ENCODE measurements around the gene ENTREP3. TPM values are rescaled to one million over a fixed set of nuclear protein-coding genes. Genes with fewer than 3 reads are reported as not detected.

ENTREP3 gene
- total RNA-seq, 4 donors from 2014 or later, result 22.7 to 42.0 (median 26.6) TPM

DNA sequence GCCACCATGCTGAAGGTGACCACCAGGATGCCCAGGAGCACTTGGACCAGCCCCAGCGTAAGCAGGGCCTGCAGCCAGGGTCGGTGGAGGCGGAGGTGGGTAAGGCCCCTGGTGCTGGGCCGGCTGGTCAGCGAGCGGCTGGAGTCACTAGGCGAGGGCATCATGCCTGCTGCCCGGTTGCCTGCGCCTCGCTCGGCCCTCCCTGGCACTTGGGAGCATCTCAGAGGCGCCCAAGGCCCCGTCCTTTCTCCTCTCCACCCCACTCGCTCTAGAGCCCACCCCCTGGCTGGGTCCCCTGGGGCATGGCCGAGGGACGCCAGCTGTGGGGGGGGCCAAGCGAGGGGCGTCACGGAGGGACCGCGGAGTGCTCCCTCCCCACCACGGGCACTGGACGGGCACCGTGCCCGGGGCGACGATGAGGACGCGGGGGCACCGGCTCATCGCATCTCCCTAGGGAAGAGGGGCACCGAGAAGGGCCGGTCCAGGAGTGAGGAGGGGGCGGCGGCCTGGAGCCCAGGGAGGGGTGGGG, 505 bp downstream of the ENTREP3 start:
- H3K4me3 ChIP-seq, result peak overlapping the region; percentile 69 to 95 (median 82)
- no peak for DNase-seq (ENCODE audit: low spot score in 2 of 2)
- H3K27me3 ChIP-seq, result no peaks in the 10 kb centered on the region
- H3K36me3 ChIP-seq, result peaks cover 0 to 31% (median 4%) of the 10 kb centered on the region in 3 donors
- no peaks in the 10 kb centered on the region for H3K9me3 ChIP-seq
- peak overlapping the region; percentile 93 to 99 (median 96) for H3K27ac ChIP-seq
- H3K4me1 ChIP-seq, result peaks cover 0 to 55% (median 32%) of the 10 kb centered on the region in 4 donors
- 0 to 1% methylated on average over 18 to 27 of the region's 35 CpGs for WGBS, 2 donors
- no peak for TF ChIP-seq POLR2A (IDR thresholded peaks at IDR 0.05)
- TF ChIP-seq, protein P1, sequence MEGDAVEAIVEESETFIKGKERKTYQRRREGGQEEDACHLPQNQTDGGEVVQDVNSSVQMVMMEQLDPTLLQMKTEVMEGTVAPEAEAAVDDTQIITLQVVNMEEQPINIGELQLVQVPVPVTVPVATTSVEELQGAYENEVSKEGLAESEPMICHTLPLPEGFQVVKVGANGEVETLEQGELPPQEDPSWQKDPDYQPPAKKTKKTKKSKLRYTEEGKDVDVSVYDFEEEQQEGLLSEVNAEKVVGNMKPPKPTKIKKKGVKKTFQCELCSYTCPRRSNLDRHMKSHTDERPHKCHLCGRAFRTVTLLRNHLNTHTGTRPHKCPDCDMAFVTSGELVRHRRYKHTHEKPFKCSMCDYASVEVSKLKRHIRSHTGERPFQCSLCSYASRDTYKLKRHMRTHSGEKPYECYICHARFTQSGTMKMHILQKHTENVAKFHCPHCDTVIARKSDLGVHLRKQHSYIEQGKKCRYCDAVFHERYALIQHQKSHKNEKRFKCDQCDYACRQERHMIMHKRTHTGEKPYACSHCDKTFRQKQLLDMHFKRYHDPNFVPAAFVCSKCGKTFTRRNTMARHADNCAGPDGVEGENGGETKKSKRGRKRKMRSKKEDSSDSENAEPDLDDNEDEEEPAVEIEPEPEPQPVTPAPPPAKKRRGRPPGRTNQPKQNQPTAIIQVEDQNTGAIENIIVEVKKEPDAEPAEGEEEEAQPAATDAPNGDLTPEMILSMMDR (IDR thresholded peaks at IDR 0.05), result peak in 1 of 5 experiments; percentile 9
- no peak for TF ChIP-seq EP300 (IDR thresholded peaks at IDR 0.05)

DNA sequence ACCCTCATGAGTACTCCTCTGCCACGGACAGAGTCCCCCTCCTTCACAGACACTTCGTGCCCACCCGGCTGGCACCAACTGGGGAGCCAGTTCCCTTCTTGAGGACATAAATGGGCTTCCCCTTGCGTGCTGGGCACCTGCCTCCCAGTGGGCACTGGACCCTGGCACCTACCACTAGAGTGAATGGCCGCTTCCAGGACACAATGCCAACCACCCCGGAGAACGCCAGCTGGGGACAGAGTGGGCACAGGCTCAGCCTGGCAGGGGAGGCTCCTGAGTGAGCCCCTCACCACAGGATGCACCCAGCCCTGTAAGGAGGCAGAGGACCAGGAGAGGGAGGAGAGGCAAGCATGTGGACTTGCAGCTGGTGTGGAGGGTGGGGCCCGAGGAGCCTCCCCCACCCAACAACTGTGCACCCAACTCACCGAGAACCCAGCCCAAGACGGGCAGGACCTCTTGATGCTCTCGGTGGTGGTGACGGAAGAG, 1.0 kb downstream of the ENTREP3 start:
- Histone ChIP-seq H3K4me1 (peaks cover 0 to 55% (median 32%) of the 10 kb centered on the region in 4 donors), H3K27ac (peak overlapping the region; percentile 93 to 99 (median 96))

DNA sequence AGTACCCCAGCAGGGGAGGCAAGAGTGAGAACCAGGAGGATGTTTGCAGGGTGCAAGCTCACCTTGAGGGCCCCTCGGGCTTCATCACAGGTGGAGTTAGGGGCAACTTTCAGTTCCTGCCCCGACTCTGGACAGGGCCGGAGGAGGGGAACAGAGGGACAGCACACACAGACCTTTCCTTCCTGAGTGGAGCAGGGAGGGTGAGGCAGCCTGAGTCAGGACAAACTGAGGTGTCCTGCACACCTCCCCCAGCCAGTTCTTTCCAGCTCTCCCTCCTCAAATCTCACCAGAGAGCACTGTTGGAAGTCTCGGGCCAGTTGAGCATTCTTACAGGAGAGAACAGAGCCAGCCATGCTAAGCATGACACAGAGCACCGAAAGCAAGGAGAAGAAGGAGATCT, 1.5 kb downstream of the ENTREP3 start:
- H3K4me3 ChIP-seq, result peak overlapping the region in 2 of 4 donors; percentile 84 to 95
- H3K27me3 ChIP-seq, result no peaks in the 10 kb centered on the region
- H3K9me3 ChIP-seq, result no peaks in the 10 kb centered on the region
- H3K36me3 ChIP-seq, result peaks cover 0 to 31% (median 4%) of the 10 kb centered on the region in 3 donors
- 42 to 45% methylated on average over 5 of the region's 5 CpGs for WGBS, 2 donors
- TF ChIP-seq, protein P1 (IDR thresholded peaks at IDR 0.05), result no peak
- TF ChIP-seq POLR2A (IDR thresholded peaks at IDR 0.05) (no peak), EP300 (IDR thresholded peaks at IDR 0.05) (no peak)
- peak overlapping the region in 3 of 4 donors; percentile 93 to 99 (median 97) for H3K27ac ChIP-seq
- H3K4me1 ChIP-seq, result peaks cover 0 to 55% (median 32%) of the 10 kb centered on the region in 4 donors
- DNase-seq (ENCODE audit: low spot score in 2 of 2), result no peak

More for the DNA sequence above, 1.0 kb downstream of the ENTREP3 start:
- Histone ChIP-seq H3K9me3 (no peaks in the 10 kb centered on the region), H3K27me3 (no peaks in the 10 kb centered on the region), H3K4me3 (peak overlapping the region; percentile 69 to 95 (median 82)), H3K36me3 (peaks cover 0 to 30% (median 4%) of the 10 kb centered on the region in 3 donors)
- no peak for DNase-seq (ENCODE audit: low spot score in 2 of 2)
- TF ChIP-seq EP300 (IDR thresholded peaks at IDR 0.05), result no peak
- TF ChIP-seq, protein P1 (IDR thresholded peaks at IDR 0.05), result no peak
- WGBS, 2 donors, result 38 to 47% methylated on average over 5 to 7 of the region's 12 CpGs

DNA sequence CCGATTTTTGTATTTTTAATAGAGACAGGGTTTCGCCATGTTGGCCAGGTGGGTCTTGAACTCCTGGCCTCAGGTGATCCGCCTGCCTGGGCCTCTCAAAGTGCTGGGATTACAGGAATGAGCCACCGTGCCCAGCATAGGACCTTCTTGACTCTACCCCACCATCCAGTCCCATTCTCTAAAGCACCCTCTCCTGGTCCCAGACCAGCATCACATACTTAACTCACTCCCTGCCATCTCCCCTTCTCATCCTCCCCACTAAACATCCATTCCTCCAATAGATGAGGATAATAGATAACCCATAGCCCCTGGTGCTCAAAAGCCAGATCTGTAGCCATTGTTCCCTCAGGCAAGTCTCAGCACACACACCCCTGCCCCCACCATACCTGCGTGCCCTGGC, 2.1 kb downstream of the ENTREP3 start:
- no peak overlapping the region for H3K4me3 ChIP-seq
- 77 to 81% methylated on average over 5 of the region's 5 CpGs for WGBS, 2 donors
- peaks cover 0 to 55% (median 32%) of the 10 kb centered on the region in 4 donors for H3K4me1 ChIP-seq
- no peaks in the 10 kb centered on the region for H3K27me3 ChIP-seq
- H3K36me3 ChIP-seq, result peaks cover 0 to 31% (median 0%) of the 10 kb centered on the region in 3 donors
- TF ChIP-seq, protein P1 (IDR thresholded peaks at IDR 0.05), result no peak
- TF ChIP-seq POLR2A (IDR thresholded peaks at IDR 0.05) (no peak), EP300 (IDR thresholded peaks at IDR 0.05) (no peak)
- H3K9me3 ChIP-seq, result no peaks in the 10 kb centered on the region
- H3K27ac ChIP-seq, result peak overlapping the region in 2 of 4 donors; percentile 93 to 99
- DNase-seq (ENCODE audit: low spot score in 2 of 2), result no peak

DNA sequence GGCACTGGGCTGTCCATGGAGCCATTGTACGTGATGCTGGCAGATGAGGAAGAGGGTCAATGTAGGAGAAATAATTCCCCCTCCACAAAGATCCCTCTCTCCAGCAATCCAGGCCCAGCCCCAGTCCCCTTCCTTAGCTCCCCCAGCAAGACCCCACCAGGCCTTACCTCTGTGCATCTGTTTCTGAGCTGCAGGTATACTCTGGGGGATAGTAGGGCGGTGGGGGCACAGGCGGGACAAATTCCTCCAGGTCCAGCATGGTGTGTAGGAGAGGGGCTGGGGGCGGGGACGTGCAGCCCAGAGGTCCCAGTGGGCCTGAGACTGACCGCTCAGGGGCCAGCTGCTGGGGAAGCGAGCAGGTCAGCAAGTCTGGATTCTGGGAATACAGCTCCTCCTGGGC, 3.7 kb downstream of the ENTREP3 start:
- H3K27ac ChIP-seq, result peak overlapping the region in 2 of 4 donors; percentile 49 to 78
- no peak for DNase-seq (ENCODE audit: low spot score in 2 of 2)
- H3K36me3 ChIP-seq, result peaks cover 0 to 33% (median 0%) of the 10 kb centered on the region in 3 donors
- H3K4me3 ChIP-seq, result no peak overlapping the region
- WGBS, 2 donors, result 66 to 76% methylated on average over 7 of the region's 7 CpGs
- no peaks in the 10 kb centered on the region for H3K9me3 ChIP-seq
- peaks cover 0 to 52% (median 31%) of the 10 kb centered on the region in 4 donors for H3K4me1 ChIP-seq
- no peaks in the 10 kb centered on the region for H3K27me3 ChIP-seq
- TF ChIP-seq, protein P1 (IDR thresholded peaks at IDR 0.05), result no peak
- no peak for TF ChIP-seq POLR2A (IDR thresholded peaks at IDR 0.05)
- no peak for TF ChIP-seq EP300 (IDR thresholded peaks at IDR 0.05)
